PC-9 (cell line): Measurements from ENCODE around the gene FLNB. TPM values are rescaled to one million over a fixed set of nuclear protein-coding genes. Genes with fewer than 3 reads are reported as not detected.

Experiments
- BruUV-seq: library from RNA; stranded (reverse); fragments of 400-500 nt; replicated peaks from 2 replicates; lab custom pipeline; 2021; lab: Mats Ljungman, UMichigan
- CTCF ChIA-PET: fragments of 300-600 bp; sonication (Branson Sonifier 250); formaldehyde crosslinking; loops from one replicate; lab custom pipeline; 2022; ENCODE audit warnings: antibody characterized with exemption; lab: Charles Lee
- POLR2A ChIA-PET: fragments of 300-600 bp; sonication (Branson Sonifier 250); formaldehyde crosslinking; loops from one replicate; lab custom pipeline; 2022; ENCODE audit warnings: antibody characterized with exemption; ENCODE audit not compliant: unreplicated experiment; lab: Charles Lee
- DNase-seq, 2 experiments: peaks; one replicate each; pipeline versions ENCODE4 v3.0.0 to v3.0.0-alpha.2; 2015 to 2022; ENCODE audit warnings: mixed read lengths in 1 of 2
- H2AFZ ChIP-seq: fragments of 200-600 bp; sonication (generic); 2 replicates; pipeline ENCODE4 v1.8.1; 2017; ENCODE audit warnings: antibody characterized with exemption
- H3F3A ChIP-seq: fragments of 200-600 bp; sonication (generic); 2 replicates; pipeline ENCODE4 v1.8.1; 2017; ENCODE audit warnings: antibody characterized with exemption, mild to moderate bottlenecking, low read depth; ENCODE audit not compliant: insufficient read depth
- H3K27ac ChIP-seq: fragments of 200-600 bp; sonication (generic); 2 replicates; pipeline ENCODE4 v1.6.1; 2016; ENCODE audit warnings: mixed run types
- H3K27me3 ChIP-seq: fragments of 200-600 bp; sonication (generic); 2 replicates; pipeline ENCODE4 v1.6.1; 2016; ENCODE audit warnings: low read depth, mixed run types; ENCODE audit not compliant: insufficient read depth
- H3K36me3 ChIP-seq: fragments of 200-600 bp; sonication (generic); 2 replicates; pipeline ENCODE4 v1.6.1; 2016; ENCODE audit warnings: low read depth, mixed run types
- H3K4me1 ChIP-seq: fragments of 200-600 bp; sonication (generic); replicated peaks from 2 replicates; pipeline ENCODE4 v1.6.1; 2016; ENCODE audit warnings: mixed run types; ENCODE audit not compliant: insufficient read depth
- H3K4me2 ChIP-seq: fragments of 200-600 bp; sonication (generic); 2 replicates; pipeline ENCODE4 v1.6.1; 2017; ENCODE audit warnings: mixed run types
- H3K4me3 ChIP-seq: fragments of 200-600 bp; sonication (generic); 2 replicates; pipeline ENCODE4 v1.6.1; 2016; ENCODE audit warnings: mixed run types
- H3K79me2 ChIP-seq: fragments of 200-600 bp; sonication (generic); 2 replicates; pipeline ENCODE4 v1.6.1; 2017; ENCODE audit warnings: low read depth, mixed run types
- H3K9me2 ChIP-seq: fragments of 200-600 bp; sonication (generic); 2 replicates; pipeline ENCODE4 v1.8.1; 2017; ENCODE audit warnings: mild to moderate bottlenecking; ENCODE audit not compliant: insufficient read depth
- H3K9me3 ChIP-seq: fragments of 200-600 bp; sonication (generic); 2 replicates; pipeline ENCODE4 v1.8.1; 2016; ENCODE audit warnings: low read depth; ENCODE audit not compliant: insufficient read depth
- H4K20me1 ChIP-seq: fragments of 200-600 bp; sonication (generic); 2 replicates; pipeline ENCODE4 v1.8.1; 2017; ENCODE audit not compliant: insufficient read depth
- EZH2 ChIP-seq: fragments of 200-600 bp; sonication (generic); IDR thresholded peaks from 2 replicates; pipeline ENCODE4 v1.8.0; 2017; ENCODE audit warnings: antibody characterized with exemption, low read depth
- intact Hi-C: fragments of 100-400 bp; cut with micrococcal nuclease; formaldehyde crosslinking; loops from one replicate; pipeline ENCODE4 v1.10.0; 2022; ENCODE audit not compliant: unreplicated experiment
- total RNA-seq: library from RNA; stranded (reverse); gene quantifications from 2 replicates; pipeline ENCODE4 v1.2.3, GENCODE V29; 2021
- TF ChIP-seq, protein P1 (sequence below): fragments of 200-600 bp; sonication (generic); conservative IDR thresholded peaks from 2 replicates; pipeline ENCODE4 v1.6.1; 2017; ENCODE audit warnings: mixed run types, antibody characterized with exemption, mild to moderate bottlenecking, moderate library complexity

FLNB gene
- total RNA-seq, 1 experiment from 2014 or later = 349 TPM

DNA sequence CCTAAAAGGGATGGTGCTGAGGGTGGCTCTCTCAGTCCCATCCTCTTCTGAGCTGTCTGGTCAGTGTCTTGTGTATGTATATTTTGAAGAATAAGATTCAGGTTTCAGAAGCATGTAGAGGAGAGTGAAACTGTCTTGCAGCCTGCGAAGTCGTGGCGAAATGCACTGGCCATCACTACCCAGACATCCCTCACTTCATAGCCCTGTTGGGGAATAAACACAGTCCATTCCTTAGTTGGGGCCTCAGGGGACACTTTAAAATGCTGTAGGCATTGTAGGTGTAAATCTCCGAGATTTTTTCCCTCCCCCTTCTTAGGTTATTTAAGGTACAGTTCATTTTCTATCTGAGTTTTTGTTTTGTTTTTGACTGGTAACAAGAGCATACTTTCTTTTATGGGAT, 108.8 kb downstream of the FLNB start:
- Histone ChIP-seq H3K36me3 (peaks cover 28% of the 10 kb centered on the region), H3K4me1 (peaks cover 4% of the 10 kb centered on the region), H3K4me3 (no peak overlapping the region), H3F3A (peaks cover 31% of the 10 kb centered on the region), H3K27me3 (no peaks in the 10 kb centered on the region), H3K4me2 (no peak overlapping the region), H4K20me1 (peaks cover 11% of the 10 kb centered on the region), H3K9me2 (no peaks in the 10 kb centered on the region), H2AFZ (no peak overlapping the region), H3K27ac (no peak overlapping the region), H3K9me3 (no peaks in the 10 kb centered on the region), H3K79me2 (peaks cover 31% of the 10 kb centered on the region)
- intact Hi-C loops = no loop called here
- BruUV-seq = no TSS peak
- TF ChIP-seq, protein P1, sequence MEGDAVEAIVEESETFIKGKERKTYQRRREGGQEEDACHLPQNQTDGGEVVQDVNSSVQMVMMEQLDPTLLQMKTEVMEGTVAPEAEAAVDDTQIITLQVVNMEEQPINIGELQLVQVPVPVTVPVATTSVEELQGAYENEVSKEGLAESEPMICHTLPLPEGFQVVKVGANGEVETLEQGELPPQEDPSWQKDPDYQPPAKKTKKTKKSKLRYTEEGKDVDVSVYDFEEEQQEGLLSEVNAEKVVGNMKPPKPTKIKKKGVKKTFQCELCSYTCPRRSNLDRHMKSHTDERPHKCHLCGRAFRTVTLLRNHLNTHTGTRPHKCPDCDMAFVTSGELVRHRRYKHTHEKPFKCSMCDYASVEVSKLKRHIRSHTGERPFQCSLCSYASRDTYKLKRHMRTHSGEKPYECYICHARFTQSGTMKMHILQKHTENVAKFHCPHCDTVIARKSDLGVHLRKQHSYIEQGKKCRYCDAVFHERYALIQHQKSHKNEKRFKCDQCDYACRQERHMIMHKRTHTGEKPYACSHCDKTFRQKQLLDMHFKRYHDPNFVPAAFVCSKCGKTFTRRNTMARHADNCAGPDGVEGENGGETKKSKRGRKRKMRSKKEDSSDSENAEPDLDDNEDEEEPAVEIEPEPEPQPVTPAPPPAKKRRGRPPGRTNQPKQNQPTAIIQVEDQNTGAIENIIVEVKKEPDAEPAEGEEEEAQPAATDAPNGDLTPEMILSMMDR = no peak
- TF ChIP-seq EZH2 = no peak
- ChIA-PET CTCF (interaction anchor here (0.7 kb wide), 1 partner anchor 24 kb away, joined by 6 read pairs; no protein-coding TSS in a partner anchor), POLR2A (interaction anchor here (0.8 kb wide), 1 partner anchor 116 kb away, joined by 15 read pairs; no protein-coding TSS in a partner anchor)
- no peak for DNase-seq

DNA sequence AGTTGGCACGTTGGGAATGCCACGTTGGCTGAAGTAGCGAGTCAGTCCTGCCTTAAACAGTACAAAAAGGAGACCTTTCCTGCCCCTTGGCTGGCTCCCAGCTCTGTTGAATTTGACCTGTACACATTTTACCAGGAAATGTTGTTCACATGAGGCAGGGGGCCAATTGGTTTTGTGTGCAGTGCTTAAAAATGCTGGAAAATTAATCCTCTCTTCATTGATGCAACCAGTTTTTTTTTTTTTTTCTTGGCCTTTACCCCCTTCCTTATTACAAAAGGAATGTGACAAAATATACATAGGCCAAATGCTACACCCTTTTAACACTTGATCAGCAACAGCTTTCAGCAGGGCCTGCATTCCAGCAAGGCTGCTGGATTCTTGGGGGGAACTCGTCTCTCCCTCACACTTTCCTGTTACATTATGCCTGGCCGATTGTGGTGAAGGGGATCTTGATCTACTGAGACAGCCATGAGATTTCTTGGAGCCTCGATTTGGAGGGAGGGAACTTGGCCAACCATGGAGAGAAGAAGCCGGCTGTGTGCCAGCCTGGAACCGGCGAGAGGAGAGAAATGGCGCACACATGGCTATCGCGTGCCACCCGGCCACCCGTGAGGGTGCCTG, 109.4 kb downstream of the FLNB start:
- Histone ChIP-seq H3K4me3 (no peak overlapping the region), H3K36me3 (peaks cover 21% of the 10 kb centered on the region), H3K4me1 (no peaks in the 10 kb centered on the region), H3K4me2 (no peak overlapping the region), H3F3A (peaks cover 28% of the 10 kb centered on the region), H3K9me2 (no peaks in the 10 kb centered on the region), H3K27me3 (no peaks in the 10 kb centered on the region), H4K20me1 (peaks cover 6% of the 10 kb centered on the region), H2AFZ (no peak overlapping the region), H3K79me2 (peaks cover 25% of the 10 kb centered on the region), H3K9me3 (no peaks in the 10 kb centered on the region), H3K27ac (no peak overlapping the region)
- intact Hi-C loops = no loop called here
- TF ChIP-seq, protein P1 = no peak
- TF ChIP-seq EZH2 = no peak
- DNase-seq = peak in 1 of 2 experiments; percentile 37
- no TSS peak for BruUV-seq
- CTCF ChIA-PET = interaction anchor here (0.7 kb wide), 1 partner anchor 23 kb away, joined by 6 read pairs; no protein-coding TSS in a partner anchor
- POLR2A ChIA-PET = interaction anchor here (0.8 kb wide), 1 partner anchor 117 kb away, joined by 15 read pairs; no protein-coding TSS in a partner anchor

DNA sequence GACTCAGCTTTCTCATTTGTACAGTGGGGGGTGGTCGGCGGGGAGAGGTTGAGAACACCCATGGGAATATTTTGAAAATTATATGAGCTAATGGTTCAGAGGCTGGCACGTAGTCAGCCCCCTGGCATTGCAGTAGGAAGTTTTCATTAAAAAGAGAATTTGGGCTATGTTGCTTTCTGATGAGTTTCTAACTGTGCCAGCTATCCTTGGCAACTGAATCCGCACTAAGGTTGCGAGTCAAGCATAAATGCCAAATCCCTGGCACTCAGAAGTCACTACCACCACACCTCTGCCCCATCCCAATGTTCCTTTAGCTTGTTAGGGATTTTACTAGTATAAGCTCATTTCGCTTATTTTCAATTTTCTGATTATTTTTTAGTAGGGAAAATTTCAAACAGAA, 111.0 kb downstream of the FLNB start:
- DNase-seq = no peak
- H4K20me1 ChIP-seq = peaks cover 2% of the 10 kb centered on the region

More for the DNA sequence above, 111.0 kb downstream of the FLNB start:
- H3K79me2 ChIP-seq = peaks cover 19% of the 10 kb centered on the region; the same call in 1 of the 2 replicates
- ChIA-PET CTCF (interaction anchor here (0.5 kb wide), 1 partner anchor 99 kb away, joined by 3 read pairs; no protein-coding TSS in a partner anchor), POLR2A (interaction anchor here (0.6 kb wide), 1 partner anchor 10 kb away, joined by 4 read pairs; no protein-coding TSS in a partner anchor)
- H3K4me2 ChIP-seq = no peak overlapping the region
- H3K4me3 ChIP-seq = no peak overlapping the region
- no peak overlapping the region for H2AFZ ChIP-seq
- no peaks in the 10 kb centered on the region for H3K27me3 ChIP-seq
- TF ChIP-seq, protein P1 = no peak
- no peak for TF ChIP-seq EZH2
- H3K36me3 ChIP-seq = peaks cover 26% of the 10 kb centered on the region
- H3K9me2 ChIP-seq = no peaks in the 10 kb centered on the region
- no peaks in the 10 kb centered on the region for H3K9me3 ChIP-seq
- peaks cover 25% of the 10 kb centered on the region for H3F3A ChIP-seq
- intact Hi-C loops = no loop called here
- no peak overlapping the region for H3K27ac ChIP-seq
- no peaks in the 10 kb centered on the region for H3K4me1 ChIP-seq
- no TSS peak for BruUV-seq
